ENCODE measurements around the gene PHF21A.

- TF ChIP-seq CTCF (IDR thresholded peaks at IDR 0.05) (no peak), POLR2AphosphoS5 (IDR thresholded peaks at IDR 0.05) (no peak)
Observed at GRCh38 chr11:45884596-45885185, 236.6 kb downstream of the PHF21A start.
